NCI-H774 (cell line): Measurements from ENCODE around the gene FAM174C.
"Not testable (repeated sequence)": the region's sequence is repeated elsewhere in the genome, so short reads cannot be mapped to it uniquely, and the experiment has no call there.

Source experiments
- DNase-seq: peaks from one replicate; lab custom pipeline; 2025; lab: John Stamatoyannopoulos, UW

The FAM174C gene

GRCh38 chr19:1237027-1237659, 38.2 kb upstream of the FAM174C start:
- no peak for DNase-seq

DNA sequence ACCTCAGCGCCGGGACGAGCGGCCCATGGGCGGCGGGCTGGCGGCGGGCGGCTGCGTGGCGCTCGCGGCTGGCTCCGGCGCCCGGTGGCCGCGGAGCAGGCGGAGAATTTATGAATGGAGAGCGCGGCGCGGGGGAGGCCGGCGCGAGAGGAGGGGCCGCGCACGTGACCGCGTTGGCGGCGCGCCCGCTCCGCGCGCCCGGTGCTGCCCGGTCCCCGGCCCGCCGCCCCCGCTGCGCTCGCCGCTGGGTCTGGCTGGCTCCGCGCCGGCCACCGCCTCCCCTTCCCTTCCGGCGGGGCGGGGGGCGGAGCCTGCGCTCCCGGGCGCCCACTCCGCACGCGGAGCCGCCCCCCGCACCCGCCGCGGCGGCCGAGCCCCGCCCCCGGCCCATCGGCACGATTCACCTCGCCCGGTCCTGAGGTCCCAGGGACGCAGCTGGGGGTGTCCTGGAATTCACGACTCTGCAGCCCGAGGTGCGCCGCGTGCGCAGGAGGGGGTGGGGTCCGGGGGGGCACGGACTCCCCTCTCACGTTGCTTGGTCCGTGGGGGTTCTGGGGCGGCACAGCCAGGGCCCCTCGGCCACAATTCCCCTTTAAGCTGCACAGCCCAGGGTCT, 37.5 kb upstream of the FAM174C start, which contains the start of gene CBARP:
CBARP (minus strand) TSS at position 252 of the 615 bp plus-strand sequence. CDS start 1,905 bp downstream, outside the sequence.
- DNase-seq, result peak; percentile 25

GRCh38 chr19:1238369-1239303, 36.7 kb upstream of the FAM174C start:
- no peak for DNase-seq

GRCh38 chr19:1239420-1239795, 35.9 kb upstream of the FAM174C start:
- DNase-seq, result no peak

DNA sequence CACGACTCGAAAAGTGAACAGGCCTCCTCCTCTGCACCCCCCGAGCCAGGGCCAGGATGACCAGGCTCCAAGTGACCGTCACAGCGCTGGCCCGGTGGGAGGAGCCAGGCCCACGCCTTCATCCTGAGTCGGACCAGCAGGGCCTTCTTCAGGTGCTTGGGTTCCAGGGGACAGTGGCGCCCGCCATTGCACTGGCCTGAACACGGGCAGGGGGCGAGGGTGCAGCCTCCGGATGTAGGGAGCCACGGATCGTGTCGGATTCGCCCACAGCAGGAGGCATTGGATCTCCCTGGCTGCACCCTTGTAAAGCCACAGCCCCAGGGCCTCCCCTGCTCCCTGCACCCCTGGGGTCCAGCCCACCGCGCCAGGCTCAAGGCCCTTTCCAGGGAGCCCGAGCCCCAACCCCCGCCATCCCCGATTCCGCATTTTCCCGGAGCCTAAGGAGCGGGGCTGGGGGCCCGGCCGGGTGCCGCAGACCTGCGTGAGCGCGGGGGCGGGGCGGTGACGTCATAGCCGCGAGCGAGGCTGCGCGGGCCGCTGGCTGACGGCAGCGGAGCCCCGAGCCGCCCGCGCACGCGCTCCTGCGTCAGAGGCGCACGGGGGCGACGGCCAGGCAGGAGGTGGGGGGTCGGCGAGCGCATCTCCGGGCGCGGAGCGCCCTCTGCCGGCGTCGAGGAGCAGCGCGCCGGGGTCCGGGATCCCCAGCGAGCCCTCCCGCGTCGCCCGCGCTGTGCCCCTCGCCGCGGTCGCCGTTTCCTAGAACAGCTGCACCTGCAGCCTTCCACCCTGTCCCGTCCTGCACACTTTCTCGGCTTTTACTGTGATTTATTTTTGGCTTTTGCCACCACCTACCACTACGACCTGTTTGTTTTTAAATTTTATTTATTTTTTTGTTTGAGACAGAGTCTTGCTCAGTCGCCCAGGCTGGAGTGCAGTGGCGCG, 35.3 kb upstream of the FAM174C start:
- DNase-seq, result peak; percentile 92

DNA sequence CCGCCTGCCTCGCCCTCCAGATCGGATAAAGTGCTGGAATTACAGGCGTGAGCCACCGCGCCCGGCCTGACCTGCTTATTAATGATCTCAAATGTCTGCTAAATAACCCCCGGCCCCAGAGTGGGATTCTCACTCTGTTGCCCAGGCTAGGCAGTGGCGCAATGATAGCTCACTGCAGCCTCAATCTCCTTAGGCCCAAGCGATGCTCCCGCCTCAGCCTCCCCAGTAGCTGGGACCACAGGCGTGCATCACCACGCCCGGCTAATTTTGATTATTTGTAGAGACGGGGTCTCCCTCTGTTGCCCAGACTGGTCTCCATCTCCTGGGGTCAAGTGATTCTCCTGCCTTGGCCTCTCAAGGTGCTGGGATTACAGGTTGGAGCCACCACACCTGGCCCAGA, 34.4 kb upstream of the FAM174C start:
- DNase-seq, result no peak

GRCh38 chr19:1241417-1242095, 33.8 kb upstream of the FAM174C start, which contains the start of gene ATP5F1D:
Gene ATP5F1D, plus strand, starts transcription at chr19:1241751. Its CDS starts 100 bp downstream, at chr19:1241851.
- peak; percentile 92 for DNase-seq

DNA sequence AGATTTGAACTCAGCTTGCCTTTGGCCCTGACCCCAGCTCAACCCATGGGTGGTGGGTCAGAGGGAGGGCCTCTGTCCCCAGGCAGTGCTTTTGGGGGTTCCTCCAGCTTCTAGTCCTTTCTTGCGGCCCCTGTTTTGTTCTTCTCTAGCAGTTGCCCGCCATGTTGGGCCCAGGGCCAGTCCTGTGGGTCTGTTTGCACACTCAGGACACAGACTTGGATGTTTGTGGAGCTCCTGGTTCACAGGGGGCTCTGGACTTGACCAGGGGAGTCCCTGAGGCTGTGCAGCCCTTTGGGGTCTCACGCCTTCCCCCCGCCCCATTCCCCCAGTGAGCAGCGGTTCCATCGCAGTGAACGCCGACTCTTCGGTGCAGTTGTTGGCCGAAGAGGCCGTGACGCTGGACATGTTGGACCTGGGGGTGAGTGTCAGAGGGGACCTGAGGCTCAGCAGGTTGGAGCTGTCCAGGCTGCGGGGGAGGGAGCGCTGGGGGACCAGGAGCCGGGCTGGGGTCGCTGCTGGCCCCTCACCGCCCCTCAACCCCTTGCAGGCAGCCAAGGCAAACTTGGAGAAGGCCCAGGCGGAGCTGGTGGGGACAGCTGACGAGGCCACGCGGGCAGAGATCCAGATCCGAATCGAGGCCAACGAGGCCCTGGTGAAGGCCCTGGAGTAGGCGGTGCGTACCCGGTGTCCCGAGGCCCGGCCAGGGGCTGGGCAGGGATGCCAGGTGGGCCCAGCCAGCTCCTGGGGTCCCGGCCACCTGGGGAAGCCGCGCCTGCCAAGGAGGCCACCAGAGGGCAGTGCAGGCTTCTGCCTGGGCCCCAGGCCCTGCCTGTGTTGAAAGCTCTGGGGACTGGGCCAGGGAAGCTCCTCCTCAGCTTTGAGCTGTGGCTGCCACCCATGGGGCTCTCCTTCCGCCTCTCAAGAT, 31.3 kb upstream of the FAM174C start:
- DNase-seq, result peak; percentile 27

GRCh38 chr19:1244693-1245451, 30.5 kb upstream of the FAM174C start:
- no peak for DNase-seq

- no peak for DNase-seq
Observed at GRCh38 chr19:1245494-1246264, 29.7 kb upstream of the FAM174C start.

DNA sequence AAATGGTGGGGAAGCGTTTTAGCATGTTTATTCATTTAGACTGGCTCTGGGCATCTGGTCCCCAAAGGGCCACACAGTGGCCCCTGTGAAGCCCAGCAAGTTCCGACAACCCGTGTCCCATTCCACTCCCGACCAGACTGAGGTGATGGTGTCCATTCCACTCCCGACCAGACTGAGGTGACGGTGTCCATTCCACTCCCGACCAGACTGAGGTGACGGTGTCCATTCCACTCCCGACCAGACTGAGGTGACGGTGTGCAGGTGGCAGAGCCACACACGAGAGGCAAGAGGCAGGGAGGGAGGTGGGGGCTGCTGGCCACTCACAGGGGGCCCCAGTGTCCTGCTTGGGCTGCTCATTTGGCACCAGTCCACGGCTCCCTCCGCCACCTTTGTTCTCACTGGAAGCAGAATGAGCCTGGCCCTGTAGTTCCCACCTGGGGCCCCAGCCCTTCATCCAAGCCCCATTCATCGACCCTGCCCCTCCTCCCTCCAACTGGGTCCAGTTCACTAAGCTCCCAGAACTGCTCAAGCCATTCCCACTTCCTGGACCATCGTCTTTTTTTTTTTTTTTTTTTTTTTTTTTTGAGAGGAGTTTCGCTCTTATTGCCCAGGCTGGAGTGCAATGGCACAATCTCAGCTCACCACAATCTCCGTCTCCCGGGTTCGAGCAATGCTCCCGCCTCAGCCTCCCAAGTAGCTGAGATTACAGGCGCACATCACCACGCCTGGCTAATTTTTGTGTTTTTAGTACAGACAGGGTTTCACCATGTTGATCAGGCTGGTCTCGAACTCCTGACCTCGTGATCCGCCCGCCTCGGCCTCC, 28.9 kb upstream of the FAM174C start:
- not testable (repeated sequence) for DNase-seq

DNA sequence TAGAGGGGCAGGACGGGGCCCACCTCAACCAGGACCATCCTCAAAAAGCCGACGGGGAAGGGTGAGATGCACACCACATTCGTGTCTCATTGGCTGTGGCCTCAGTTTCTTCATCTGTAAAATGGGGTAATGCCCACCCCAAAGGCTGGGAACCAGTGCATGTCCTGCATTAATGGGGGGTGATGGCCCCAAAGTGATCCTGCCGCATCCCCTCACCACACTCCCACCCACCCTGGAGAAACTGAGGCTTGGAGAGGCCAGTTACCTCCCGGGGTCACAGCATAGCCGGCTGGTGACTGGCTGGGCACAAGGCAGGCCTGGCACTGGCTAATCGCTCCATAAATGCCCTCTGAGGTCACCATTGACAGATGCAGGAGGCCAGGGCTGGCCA, 27.6 kb upstream of the FAM174C start:
- DNase-seq, result no peak

DNA sequence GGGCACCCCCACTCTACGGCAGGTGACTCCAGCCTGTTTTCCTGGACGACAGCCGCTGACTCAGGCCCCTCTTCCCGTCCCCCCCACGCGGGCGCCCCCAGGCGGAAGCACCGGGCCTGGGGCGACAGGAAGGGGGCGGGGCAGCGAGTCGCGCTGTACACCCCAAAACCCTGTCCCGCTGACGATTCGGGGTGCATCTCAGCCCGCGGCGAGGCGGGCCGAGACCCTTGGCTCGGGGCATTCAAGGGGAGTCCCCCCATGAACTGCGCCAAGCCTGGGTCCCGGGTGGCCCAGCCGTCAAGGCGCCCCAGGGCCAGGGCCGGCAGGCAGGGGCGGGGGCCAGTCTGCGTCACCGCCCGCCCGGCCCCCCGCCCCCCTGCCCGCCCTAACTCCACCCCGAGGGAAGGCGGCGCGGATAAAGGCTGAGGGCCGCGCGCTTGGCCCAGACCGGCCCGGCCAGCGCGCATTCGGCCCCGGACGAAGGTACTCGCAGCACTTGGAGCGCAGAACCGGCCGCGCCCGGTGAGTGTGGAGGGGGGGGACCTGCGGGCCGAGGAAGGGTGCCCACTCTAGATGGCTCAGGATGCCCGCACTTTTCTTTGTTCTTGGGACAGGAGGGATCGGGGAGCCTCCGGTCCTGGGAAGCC, 27.1 kb upstream of the FAM174C start, which contains the start of gene MIDN:
MIDN (plus strand) TSS at position 445 of the 647 bp plus-strand sequence. CDS start 1,714 bp downstream, outside the sequence.
- peak; percentile 78 for DNase-seq

DNA sequence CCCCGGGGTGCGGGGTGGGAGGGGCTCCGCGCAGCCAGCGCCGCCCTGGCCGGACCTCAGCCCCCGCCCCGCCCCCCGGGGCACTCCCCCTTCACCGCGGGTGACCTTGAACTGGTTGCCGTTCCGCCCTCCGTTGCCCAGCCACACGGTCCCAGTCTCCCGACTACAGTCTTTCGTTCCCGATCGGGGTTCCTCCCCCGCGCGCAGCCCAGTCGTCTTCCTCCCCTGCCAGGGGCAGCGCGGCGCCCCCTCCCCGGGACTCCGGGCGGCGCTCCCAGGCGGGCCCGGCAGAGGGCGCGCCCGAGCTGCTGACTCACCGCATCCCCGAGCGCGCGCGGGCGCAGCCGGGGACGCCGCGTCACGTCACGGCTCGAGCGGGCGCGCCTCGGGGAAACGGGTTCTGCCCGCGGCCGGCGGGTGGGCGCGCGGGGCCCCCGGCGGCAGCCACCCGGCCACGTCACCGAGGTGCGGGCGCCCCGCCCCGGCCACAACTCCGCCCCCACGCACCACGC, 26.5 kb upstream of the FAM174C start:
- peak; percentile 78 for DNase-seq

- peak; percentile 91 for DNase-seq
Observed at GRCh38 chr19:1249298-1249989, 25.9 kb upstream of the FAM174C start.

DNA sequence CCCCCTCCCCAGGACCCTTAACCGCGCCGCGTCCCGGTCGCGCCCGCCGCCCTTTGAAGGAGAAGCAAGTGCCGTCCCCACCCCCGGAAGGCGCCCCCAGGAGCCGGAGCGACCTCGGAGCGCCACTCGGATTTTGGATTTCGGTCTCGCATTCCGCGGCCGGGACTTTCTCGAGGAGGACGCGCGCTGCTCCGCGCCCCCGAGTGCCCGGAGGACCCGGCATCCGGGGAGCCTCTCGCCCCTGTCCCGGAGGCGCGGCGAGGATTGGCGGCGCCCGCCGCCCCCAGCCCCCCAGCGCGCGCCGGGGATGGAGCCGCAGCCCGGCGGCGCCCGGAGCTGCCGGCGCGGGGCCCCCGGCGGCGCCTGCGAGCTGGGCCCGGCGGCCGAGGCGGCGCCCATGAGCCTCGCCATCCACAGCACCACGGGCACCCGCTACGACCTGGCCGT, 25.3 kb upstream of the FAM174C start:
- DNase-seq, result no peak
